Stimulated activated CD4-positive, alpha-beta T cell treated with anti-CD3 and anti-CD28 coated beads, Interleukin-15, amount 100 ng/mL, for 24 hours (primary cell): ENCODE results near the gene GPR84.

ENCODE experiments used
- DNase-seq: peaks from one replicate; pipeline ENCODE4 v3.0.0-alpha.2; 2020

The GPR84 gene

GRCh38 chr12:54373649-54374561 is 9.6 kb upstream of the GPR84 start:
- DNase-seq, result peak; percentile 35

GRCh38 chr12:54372113-54372806 is 8.0 kb upstream of the GPR84 start:
- DNase-seq, result no peak

GRCh38 chr12:54371328-54372112 is 7.2 kb upstream of the GPR84 start:
- DNase-seq, result no peak

DNA sequence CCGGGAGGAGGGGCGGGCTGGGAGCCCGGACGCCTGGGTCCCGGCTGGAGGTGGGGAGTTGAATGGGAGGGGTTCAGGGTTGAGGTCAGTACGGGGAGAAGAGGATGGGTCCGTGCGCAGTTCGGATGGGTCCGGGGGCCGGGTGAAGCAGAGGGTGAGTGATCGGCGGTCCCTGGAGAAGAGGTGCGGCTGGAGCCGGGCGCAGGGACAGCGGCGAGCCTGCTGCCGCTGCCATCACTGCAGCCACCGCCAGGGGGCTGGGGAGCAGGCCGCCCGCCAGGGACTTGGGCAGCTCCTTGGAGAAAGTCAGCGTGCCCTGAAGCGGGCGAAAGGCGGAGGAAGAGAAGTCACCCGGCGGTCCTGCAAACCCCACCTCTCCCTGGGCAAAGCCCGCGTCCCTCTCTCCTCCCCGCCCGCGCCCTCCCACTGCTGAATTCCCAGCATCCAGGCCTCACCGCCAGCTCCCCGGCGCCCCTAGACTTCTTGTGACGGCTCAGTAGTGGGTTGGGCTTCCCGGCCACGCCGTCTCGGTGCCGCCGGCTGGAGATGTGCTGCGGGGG is 6.0 kb upstream of the GPR84 start:
- DNase-seq, result peak; percentile 32

- DNase-seq, result no peak
Measured at GRCh38 chr12:54369597-54370131, 5.4 kb upstream of the GPR84 start.

GRCh38 chr12:54368709-54369596 is 4.7 kb upstream of the GPR84 start:
- DNase-seq, result peak; percentile 94

GRCh38 chr12:54368025-54368708 is 3.9 kb upstream of the GPR84 start:
- no peak for DNase-seq

- DNase-seq, result no peak
Measured at GRCh38 chr12:54363618-54364017, 668 bp downstream of the GPR84 start.

GRCh38 chr12:54363047-54363446 is 1.2 kb downstream of the GPR84 start:
- no peak for DNase-seq

- peak; percentile 76 for DNase-seq
Measured at GRCh38 chr12:54360717-54361456, 3.4 kb downstream of the GPR84 start.

- no peak for DNase-seq
Measured at GRCh38 chr12:54359762-54360351, 4.4 kb downstream of the GPR84 start.

GRCh38 chr12:54358945-54359761 is 5.1 kb downstream of the GPR84 start:
- peak; percentile 94 for DNase-seq

- peak; percentile 62 for DNase-seq
Measured at GRCh38 chr12:54358191-54358944, 5.9 kb downstream of the GPR84 start.

DNA sequence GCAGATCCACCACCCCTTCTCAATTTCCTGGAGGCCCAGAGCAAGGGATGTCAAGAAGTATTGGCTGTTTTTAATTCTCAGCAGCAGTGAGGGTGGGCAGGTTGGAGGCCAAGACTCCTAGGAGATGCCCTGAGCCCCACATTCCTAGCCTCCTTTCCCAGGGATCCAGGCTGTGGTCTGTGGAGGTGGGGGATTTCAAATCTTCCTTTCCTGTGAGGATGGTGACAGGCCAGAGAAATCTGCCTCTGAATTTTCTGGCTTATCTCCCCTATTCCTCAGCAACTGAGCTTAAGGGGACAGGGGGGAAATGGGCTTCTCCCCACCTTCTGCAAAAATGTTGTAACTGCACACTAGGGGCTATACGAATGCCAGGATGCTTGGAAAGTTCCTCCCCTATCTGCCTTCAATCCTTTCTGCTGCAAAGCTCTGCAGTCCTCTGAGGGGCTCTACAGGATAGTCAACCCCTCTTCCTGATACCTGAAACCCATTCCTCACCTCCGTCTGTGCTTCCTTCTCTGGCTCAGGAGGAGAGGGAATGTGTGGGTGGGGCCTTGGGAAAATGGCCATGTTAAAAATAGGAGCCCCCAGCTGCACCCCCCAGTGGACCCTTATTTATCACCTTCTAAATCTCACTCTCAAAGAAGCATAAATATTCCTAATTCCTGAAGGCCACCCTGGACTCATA is 6.6 kb downstream of the GPR84 start:
- DNase-seq, result no peak

- no peak for DNase-seq
Measured at GRCh38 chr12:54356951-54357356, 7.3 kb downstream of the GPR84 start.

DNA sequence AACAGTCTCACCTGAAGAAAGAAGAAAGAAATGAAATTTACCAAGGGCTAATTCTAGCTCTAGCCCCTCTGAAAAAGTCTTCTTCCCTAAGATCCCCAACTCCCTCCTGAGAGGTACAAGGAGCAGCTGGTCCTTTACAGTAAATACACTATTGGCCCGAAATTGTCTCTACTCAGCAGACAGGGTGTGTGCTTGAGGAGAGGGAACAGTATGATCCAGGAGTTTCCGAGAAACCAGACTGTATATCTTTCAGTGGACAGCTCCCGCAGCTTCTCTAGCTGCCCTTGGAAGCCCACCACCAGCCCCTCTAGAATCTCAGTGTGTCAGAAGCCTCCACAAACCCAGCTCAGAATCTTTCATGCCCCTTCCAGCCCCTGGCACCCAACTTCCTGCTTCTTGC is 8.1 kb downstream of the GPR84 start:
- DNase-seq, result no peak

GRCh38 chr12:54355104-54355815 is 9.0 kb downstream of the GPR84 start:
- no peak for DNase-seq
